SK-N-SH treated with all-trans-retinoic acid at 6 μM for 48 hours (cell line): ENCODE data around the gene SVIL.
"Not testable (repeated sequence)": the region's sequence is repeated elsewhere in the genome, so short reads cannot be mapped to it uniquely, and the experiment has no call there.

Experiments used
- ATAC-seq: fragments of 200-7000 bp; cut with Tn5 transposase; 3 replicates; pipeline ENCODE4 v1.9.1; 2020; ENCODE audit warnings: mild to moderate bottlenecking, moderate library complexity
- ARNTL ChIP-seq: fragments of 450-650 bp; formaldehyde crosslinking; IDR thresholded peaks from 2 replicates; pipeline ENCODE4 v1.5.0; 2020; ENCODE audit warnings: low read depth, mild to moderate bottlenecking, moderate library complexity, borderline replicate concordance
- CSDC2 ChIP-seq: fragments of 250-450 bp; sonication (Bioruptor Pico); IDR thresholded peaks from 2 replicates; pipeline ENCODE4 v1.5.0; 2020; ENCODE audit warnings: mild to moderate bottlenecking, moderate library complexity
- ESRRG ChIP-seq: fragments of 250-450 bp; sonication (Bioruptor Pico); IDR thresholded peaks from 2 replicates; pipeline ENCODE4 v1.6.1; 2021; ENCODE audit warnings: mild to moderate bottlenecking
- GLIS3 ChIP-seq: fragments of 250-450 bp; sonication (Bioruptor Pico); IDR thresholded peaks from 2 replicates; pipeline ENCODE4 v1.5.0; 2020; ENCODE audit warnings: mild to moderate bottlenecking, moderate library complexity
- ISL1 ChIP-seq: fragments of 250-450 bp; sonication (Bioruptor Pico); IDR thresholded peaks from 2 replicates; pipeline ENCODE4 v2.1.2; 2022; ENCODE audit warnings: mild to moderate bottlenecking, moderate library complexity
- PATZ1 ChIP-seq: fragments of 250-450 bp; sonication (Bioruptor Pico); IDR thresholded peaks from 2 replicates; pipeline ENCODE4 v1.8.0; 2020; ENCODE audit warnings: mild to moderate bottlenecking, moderate library complexity, borderline replicate concordance
- POU6F1 ChIP-seq: fragments of 250-450 bp; sonication (Bioruptor Pico); IDR thresholded peaks from 2 replicates; pipeline ENCODE4 v1.8.0; 2021; ENCODE audit warnings: low read depth, mild to moderate bottlenecking, moderate library complexity, borderline replicate concordance
- PPARA ChIP-seq: fragments of 250-450 bp; sonication (Bioruptor Pico); IDR thresholded peaks from 2 replicates; pipeline ENCODE4 v1.5.0; 2020; ENCODE audit warnings: mild to moderate bottlenecking, borderline replicate concordance
- SNAI2 ChIP-seq: fragments of 250-450 bp; sonication (Bioruptor Pico); IDR thresholded peaks from 2 replicates; pipeline ENCODE4 v1.5.0; 2020; ENCODE audit warnings: mild to moderate bottlenecking, moderate library complexity
- TCF4 ChIP-seq: fragments of 250-450 bp; sonication (Bioruptor Pico); IDR thresholded peaks from 2 replicates; pipeline ENCODE4 v1.8.0; 2021; ENCODE audit warnings: mild to moderate bottlenecking, moderate library complexity, borderline replicate concordance
- TOX ChIP-seq: fragments of 250-450 bp; sonication (Bioruptor Pico); IDR thresholded peaks from 2 replicates; pipeline ENCODE4 v1.8.0; 2021; ENCODE audit warnings: mild to moderate bottlenecking, moderate library complexity, borderline replicate concordance
- ZC3H10 ChIP-seq: fragments of 250-450 bp; sonication (Bioruptor Pico); IDR thresholded peaks from 2 replicates; pipeline ENCODE4 v1.5.1; 2021; ENCODE audit warnings: mild to moderate bottlenecking, moderate library complexity
- ZFP3 ChIP-seq: fragments of 250-450 bp; sonication (Bioruptor Pico); IDR thresholded peaks from 2 replicates; pipeline ENCODE4 v1.5.0; 2020; ENCODE audit warnings: mild to moderate bottlenecking, moderate library complexity
- ZFP30 ChIP-seq: fragments of 450-650 bp; formaldehyde crosslinking; IDR thresholded peaks from 2 replicates; pipeline ENCODE4 v1.5.0; 2022; ENCODE audit warnings: mild to moderate bottlenecking, moderate library complexity
- ZNF565 ChIP-seq: fragments of 450-650 bp; formaldehyde crosslinking; conservative IDR thresholded peaks from 2 replicates; pipeline ENCODE4 v1.5.0; 2020; ENCODE audit warnings: low read depth, mild to moderate bottlenecking, moderate library complexity
- ZNF70 ChIP-seq: fragments of 450-650 bp; formaldehyde crosslinking; IDR thresholded peaks from 2 replicates; pipeline ENCODE4 v1.5.0; 2020; ENCODE audit warnings: mild to moderate bottlenecking, moderate library complexity
- ZNF8 ChIP-seq: fragments of 450-650 bp; formaldehyde crosslinking; IDR thresholded peaks from 2 replicates; pipeline ENCODE4 v1.5.0; 2020; ENCODE audit warnings: mild to moderate bottlenecking, moderate library complexity
- TF ChIP-seq, protein P1 (sequence below): fragments of 250-450 bp; sonication (Bioruptor Pico); IDR thresholded peaks from 2 replicates; pipeline ENCODE4 v1.5.1; 2021; ENCODE audit warnings: mild to moderate bottlenecking, moderate library complexity
- TF ChIP-seq, protein P2 (sequence below): fragments of 250-450 bp; sonication (Bioruptor Pico); IDR thresholded peaks from 2 replicates; pipeline ENCODE4 v1.5.1; 2020; ENCODE audit warnings: low read depth, mild to moderate bottlenecking, moderate library complexity
- TF ChIP-seq, protein P3 (sequence below): fragments of 250-450 bp; sonication (Bioruptor Pico); IDR thresholded peaks from 2 replicates; pipeline ENCODE4 v1.5.0; 2020; ENCODE audit warnings: mild to moderate bottlenecking, moderate library complexity

SVIL gene

GRCh38 chr10:29627201-29628132 is 7.3 kb downstream of the SVIL start:
- peak; percentile 76 for ATAC-seq

DNA sequence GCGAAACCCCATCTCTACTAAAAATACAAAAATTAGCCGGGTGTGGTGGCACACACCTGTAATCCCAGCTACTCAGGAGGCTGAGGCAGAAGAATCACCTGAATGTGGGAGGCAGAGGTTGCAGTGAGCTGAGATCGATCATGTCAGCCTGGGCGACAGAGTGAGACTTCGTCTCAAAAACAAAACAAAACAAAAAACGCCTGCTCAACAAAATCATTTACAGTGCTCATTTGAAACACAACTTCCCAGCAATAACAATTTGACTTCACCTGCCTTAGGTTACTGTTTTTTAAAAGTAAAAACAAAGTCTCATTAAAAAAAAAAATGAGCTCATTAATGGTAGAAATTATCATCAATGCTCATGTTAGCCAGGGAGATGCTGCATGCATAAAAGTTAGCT is 10.4 kb downstream of the SVIL start:
- not testable (repeated sequence) for ATAC-seq

More at GRCh38 chr10:29627201-29628132, 7.3 kb downstream of the SVIL start:
- TF ChIP-seq ISL1 (CRISPR knock-in tag) (peak; percentile 74), ZNF70 (CRISPR knock-in tag) (no peak), PATZ1 (CRISPR knock-in tag) (no peak)
- TF ChIP-seq, all 23 proteins: peak for 1

DNA sequence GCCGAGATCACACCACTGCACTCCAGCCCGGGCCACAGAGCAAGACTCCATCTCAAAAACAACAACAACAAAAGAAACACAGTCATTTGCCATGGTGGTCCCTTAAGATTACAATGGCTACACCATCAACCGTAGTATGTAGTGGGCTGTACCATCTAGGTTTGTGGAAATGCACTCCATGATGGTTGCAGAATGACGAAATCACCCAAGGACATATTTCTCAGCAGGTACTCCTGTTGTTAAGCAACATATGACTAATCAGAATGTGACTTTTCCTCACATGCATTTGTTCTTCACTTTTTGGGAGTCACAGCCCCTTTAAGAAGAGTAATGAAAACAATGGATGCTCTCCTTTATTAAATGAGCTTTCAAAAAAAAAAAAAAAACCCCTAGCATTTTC is 11.0 kb downstream of the SVIL start:
- no peak for ATAC-seq
- no peak for TF ChIP-seq ZNF565
- TF ChIP-seq TCF4 (CRISPR knock-in tag) = no peak
- no peak for TF ChIP-seq POU6F1 (CRISPR knock-in tag)
- TF ChIP-seq ESRRG (CRISPR knock-in tag) = no peak
- TF ChIP-seq, protein P1, sequence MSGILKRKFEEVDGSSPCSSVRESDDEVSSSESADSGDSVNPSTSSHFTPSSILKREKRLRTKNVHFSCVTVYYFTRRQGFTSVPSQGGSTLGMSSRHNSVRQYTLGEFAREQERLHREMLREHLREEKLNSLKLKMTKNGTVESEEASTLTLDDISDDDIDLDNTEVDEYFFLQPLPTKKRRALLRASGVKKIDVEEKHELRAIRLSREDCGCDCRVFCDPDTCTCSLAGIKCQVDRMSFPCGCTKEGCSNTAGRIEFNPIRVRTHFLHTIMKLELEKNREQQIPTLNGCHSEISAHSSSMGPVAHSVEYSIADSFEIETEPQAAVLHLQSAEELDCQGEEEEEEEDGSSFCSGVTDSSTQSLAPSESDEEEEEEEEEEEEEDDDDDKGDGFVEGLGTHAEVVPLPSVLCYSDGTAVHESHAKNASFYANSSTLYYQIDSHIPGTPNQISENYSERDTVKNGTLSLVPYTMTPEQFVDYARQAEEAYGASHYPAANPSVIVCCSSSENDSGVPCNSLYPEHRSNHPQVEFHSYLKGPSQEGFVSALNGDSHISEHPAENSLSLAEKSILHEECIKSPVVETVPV (CRISPR knock-in tag) = no peak
- TF ChIP-seq, protein P2, sequence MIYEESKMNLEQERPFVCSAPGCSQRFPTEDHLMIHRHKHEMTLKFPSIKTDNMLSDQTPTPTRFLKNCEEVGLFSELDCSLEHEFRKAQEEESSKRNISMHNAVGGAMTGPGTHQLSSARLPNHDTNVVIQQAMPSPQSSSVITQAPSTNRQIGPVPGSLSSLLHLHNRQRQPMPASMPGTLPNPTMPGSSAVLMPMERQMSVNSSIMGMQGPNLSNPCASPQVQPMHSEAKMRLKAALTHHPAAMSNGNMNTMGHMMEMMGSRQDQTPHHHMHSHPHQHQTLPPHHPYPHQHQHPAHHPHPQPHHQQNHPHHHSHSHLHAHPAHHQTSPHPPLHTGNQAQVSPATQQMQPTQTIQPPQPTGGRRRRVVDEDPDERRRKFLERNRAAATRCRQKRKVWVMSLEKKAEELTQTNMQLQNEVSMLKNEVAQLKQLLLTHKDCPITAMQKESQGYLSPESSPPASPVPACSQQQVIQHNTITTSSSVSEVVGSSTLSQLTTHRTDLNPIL (CRISPR knock-in tag) = no peak
- TF ChIP-seq ZC3H10 (CRISPR knock-in tag) = no peak
- no peak for TF ChIP-seq ZNF70 (CRISPR knock-in tag)
- TF ChIP-seq PATZ1 (CRISPR knock-in tag) = no peak
- TF ChIP-seq GLIS3 (CRISPR knock-in tag) = no peak
- TF ChIP-seq, protein P3, sequence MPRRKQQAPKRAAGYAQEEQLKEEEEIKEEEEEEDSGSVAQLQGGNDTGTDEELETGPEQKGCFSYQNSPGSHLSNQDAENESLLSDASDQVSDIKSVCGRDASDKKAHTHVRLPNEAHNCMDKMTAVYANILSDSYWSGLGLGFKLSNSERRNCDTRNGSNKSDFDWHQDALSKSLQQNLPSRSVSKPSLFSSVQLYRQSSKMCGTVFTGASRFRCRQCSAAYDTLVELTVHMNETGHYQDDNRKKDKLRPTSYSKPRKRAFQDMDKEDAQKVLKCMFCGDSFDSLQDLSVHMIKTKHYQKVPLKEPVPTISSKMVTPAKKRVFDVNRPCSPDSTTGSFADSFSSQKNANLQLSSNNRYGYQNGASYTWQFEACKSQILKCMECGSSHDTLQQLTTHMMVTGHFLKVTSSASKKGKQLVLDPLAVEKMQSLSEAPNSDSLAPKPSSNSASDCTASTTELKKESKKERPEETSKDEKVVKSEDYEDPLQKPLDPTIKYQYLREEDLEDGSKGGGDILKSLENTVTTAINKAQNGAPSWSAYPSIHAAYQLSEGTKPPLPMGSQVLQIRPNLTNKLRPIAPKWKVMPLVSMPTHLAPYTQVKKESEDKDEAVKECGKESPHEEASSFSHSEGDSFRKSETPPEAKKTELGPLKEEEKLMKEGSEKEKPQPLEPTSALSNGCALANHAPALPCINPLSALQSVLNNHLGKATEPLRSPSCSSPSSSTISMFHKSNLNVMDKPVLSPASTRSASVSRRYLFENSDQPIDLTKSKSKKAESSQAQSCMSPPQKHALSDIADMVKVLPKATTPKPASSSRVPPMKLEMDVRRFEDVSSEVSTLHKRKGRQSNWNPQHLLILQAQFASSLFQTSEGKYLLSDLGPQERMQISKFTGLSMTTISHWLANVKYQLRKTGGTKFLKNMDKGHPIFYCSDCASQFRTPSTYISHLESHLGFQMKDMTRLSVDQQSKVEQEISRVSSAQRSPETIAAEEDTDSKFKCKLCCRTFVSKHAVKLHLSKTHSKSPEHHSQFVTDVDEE = no peak
- no peak for TF ChIP-seq ARNTL (CRISPR knock-in tag)
- no peak for TF ChIP-seq SNAI2 (CRISPR knock-in tag)
- TF ChIP-seq ZNF8 (CRISPR knock-in tag) = no peak
- no peak for TF ChIP-seq ZFP3 (CRISPR knock-in tag)
- no peak for TF ChIP-seq ZFP30 (CRISPR knock-in tag)
- TF ChIP-seq TOX = no peak
- no peak for TF ChIP-seq CSDC2 (CRISPR knock-in tag)
- TF ChIP-seq PPARA = no peak
